ENCODE results near the gene MORN2. TPM values are rescaled to one million over a fixed set of nuclear protein-coding genes. Genes with fewer than 3 reads are reported as not detected.

Gene MORN2
- total RNA-seq, 1 donor from 2014 or later: 18.4 TPM

DNA sequence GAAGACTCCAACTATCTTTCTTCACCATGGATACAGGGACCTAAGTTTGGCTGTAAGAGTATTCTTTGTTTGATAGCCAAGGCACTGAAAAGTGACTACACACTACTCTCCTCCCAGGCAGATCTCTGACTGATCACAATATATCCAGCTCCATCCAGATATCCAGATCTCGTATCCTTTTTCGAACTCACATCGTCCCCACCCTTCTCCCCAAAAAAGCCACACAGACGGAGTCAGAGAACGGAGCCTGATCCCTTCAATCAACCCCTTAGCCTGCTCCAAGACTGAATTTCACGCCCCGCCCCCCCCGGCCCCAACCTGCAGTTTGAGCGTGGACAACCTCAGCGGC is 575 bp upstream of the MORN2 start:
- TF ChIP-seq CTCF (IDR thresholded peaks at IDR 0.05): no peak
- peaks cover 17% of the 10 kb centered on the region for H3K4me1 ChIP-seq
- H3K9me3 ChIP-seq: no peaks in the 10 kb centered on the region
- peak overlapping the region; percentile 91 for H3K4me3 ChIP-seq
- H3K27me3 ChIP-seq (ENCODE audit: low read depth): no peaks in the 10 kb centered on the region
- peak overlapping the region; percentile 78 for H3K27ac ChIP-seq
- ATAC-seq (no peak), DNase-seq (no peak)
- intact Hi-C loops (cut with DNase I): no loop called here
- no peaks in the 10 kb centered on the region for H3K36me3 ChIP-seq

DNA sequence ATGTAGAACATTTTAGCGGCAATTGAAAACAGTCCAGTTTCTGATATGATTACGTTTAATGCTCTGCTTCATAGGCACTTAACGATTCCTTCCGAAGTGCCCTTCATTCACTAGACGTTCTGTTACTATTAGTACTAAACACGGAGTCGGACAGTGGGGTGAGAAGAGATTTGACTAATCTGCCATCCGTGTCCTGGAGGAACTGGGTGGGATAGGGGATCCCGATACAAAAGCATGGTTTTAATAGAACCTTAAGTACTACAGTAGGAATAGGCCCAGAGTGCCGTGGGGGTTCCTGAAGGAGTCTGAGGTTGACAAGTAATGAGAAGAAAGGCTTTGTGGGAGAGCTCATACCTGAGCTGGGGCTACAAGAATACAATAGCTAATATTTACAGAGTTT is 631 bp downstream of the MORN2 start:
- H3K36me3 ChIP-seq: peaks cover 10% of the 10 kb centered on the region
- H3K27me3 ChIP-seq (ENCODE audit: low read depth): no peaks in the 10 kb centered on the region
- H3K4me1 ChIP-seq: peaks cover 17% of the 10 kb centered on the region
- no peak for DNase-seq
- H3K9me3 ChIP-seq: no peaks in the 10 kb centered on the region
- H3K27ac ChIP-seq: peak overlapping the region; percentile 78
- TF ChIP-seq CTCF (IDR thresholded peaks at IDR 0.05): no peak
- ATAC-seq: peak in 1 of 2 donors; percentile 11
- intact Hi-C loops (cut with DNase I): no loop called here
- peak overlapping the region; percentile 91 for H3K4me3 ChIP-seq

DNA sequence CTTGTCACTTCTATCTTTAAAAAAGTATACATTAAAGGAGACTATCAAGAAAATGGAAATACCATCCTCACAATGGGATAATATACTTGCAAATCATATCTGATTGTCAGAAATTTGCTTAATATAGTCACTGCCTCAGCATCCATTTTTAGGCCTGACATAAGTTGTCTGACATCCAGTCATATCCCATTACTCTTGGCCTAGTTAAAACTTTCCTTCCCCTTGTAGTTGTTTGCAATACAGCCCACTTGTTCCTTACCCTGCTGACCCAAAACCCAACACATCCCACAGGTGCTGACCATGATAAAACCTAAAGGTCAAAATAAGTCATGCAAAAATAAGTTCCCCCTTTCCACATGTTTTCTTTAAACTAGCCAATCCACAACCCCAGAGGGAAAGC is 10.3 kb downstream of the MORN2 start:
- Histone ChIP-seq H3K4me3 (no peak overlapping the region), H3K27me3 (ENCODE audit: low read depth) (no peaks in the 10 kb centered on the region), H3K4me1 (no peaks in the 10 kb centered on the region), H3K27ac (no peak overlapping the region), H3K36me3 (peaks cover 9% of the 10 kb centered on the region), H3K9me3 (no peaks in the 10 kb centered on the region)
- ATAC-seq: no peak
- no peak for DNase-seq
- intact Hi-C loops (cut with DNase I): no loop called here
- TF ChIP-seq CTCF (IDR thresholded peaks at IDR 0.05): no peak

- no peaks in the 10 kb centered on the region for H3K36me3 ChIP-seq
- H3K27ac ChIP-seq: no peak overlapping the region
- no peaks in the 10 kb centered on the region for H3K9me3 ChIP-seq
- no peak for TF ChIP-seq CTCF (IDR thresholded peaks at IDR 0.05)
- no peak for DNase-seq
- H3K4me1 ChIP-seq: no peaks in the 10 kb centered on the region
- intact Hi-C loops (cut with DNase I): no loop called here
- no peak overlapping the region for H3K4me3 ChIP-seq
- no peak for ATAC-seq
- H3K27me3 ChIP-seq (ENCODE audit: low read depth): no peaks in the 10 kb centered on the region
Observed at GRCh38 chr2:38887347-38887746, 11.6 kb downstream of the MORN2 start.

GRCh38 chr2:38887902-38888554 is 12.3 kb downstream of the MORN2 start:
- intact Hi-C loops (cut with DNase I): no loop called here
- no peaks in the 10 kb centered on the region for H3K36me3 ChIP-seq
- H3K4me3 ChIP-seq: no peak overlapping the region
- H3K27me3 ChIP-seq (ENCODE audit: low read depth): no peaks in the 10 kb centered on the region
- no peak for TF ChIP-seq CTCF (IDR thresholded peaks at IDR 0.05)
- H3K9me3 ChIP-seq: no peaks in the 10 kb centered on the region
- no peaks in the 10 kb centered on the region for H3K4me1 ChIP-seq
- ATAC-seq: no peak
- H3K27ac ChIP-seq: no peak overlapping the region
- DNase-seq: no peak
